Activated naive CD8-positive, alpha-beta T cell treated with anti-CD3 and anti-CD28 coated beads for 36 hours (primary cell): ENCODE data around the gene SYCP3. TPM values are rescaled to one million over a fixed set of nuclear protein-coding genes. Genes with fewer than 3 reads are reported as not detected.
"Not testable (repeated sequence)": the region's sequence is repeated elsewhere in the genome, so short reads cannot be mapped to it uniquely, and the experiment has no call there.

Experiments used
- DNase-seq: peaks from one replicate; pipeline ENCODE4 v3.0.0; 2021
- H3K27ac Mint-ChIP-seq: one replicate; pipeline ENCODE4 v1.8.0; 2022; ENCODE audit warnings: mild to moderate bottlenecking, moderate library complexity, mixed read lengths
- H3K27me3 Mint-ChIP-seq: one replicate; pipeline ENCODE4 v1.8.0; 2022; ENCODE audit warnings: mild to moderate bottlenecking, mixed read lengths
- H3K36me3 Mint-ChIP-seq: one replicate; pipeline ENCODE4 v1.8.0; 2021; ENCODE audit warnings: mild to moderate bottlenecking, mixed read lengths
- H3K4me1 Mint-ChIP-seq: one replicate; pipeline ENCODE4 v1.8.0; 2021; ENCODE audit warnings: mixed read lengths
- H3K4me3 Mint-ChIP-seq: one replicate; pipeline ENCODE4 v1.8.0; 2022; ENCODE audit warnings: mild to moderate bottlenecking, moderate library complexity, mixed read lengths
- H3K9me3 Mint-ChIP-seq: one replicate; pipeline ENCODE4 v1.8.0; 2022; ENCODE audit warnings: mixed read lengths
- total RNA-seq, 2 experiments: library from RNA; stranded (reverse); gene quantifications; one replicate each; pipeline ENCODE4 v1.2.3, GENCODE V29; 2021

Gene SYCP3
- total RNA-seq, 2 experiments from 2014 or later, result 0.21 to 0.22 TPM

DNA sequence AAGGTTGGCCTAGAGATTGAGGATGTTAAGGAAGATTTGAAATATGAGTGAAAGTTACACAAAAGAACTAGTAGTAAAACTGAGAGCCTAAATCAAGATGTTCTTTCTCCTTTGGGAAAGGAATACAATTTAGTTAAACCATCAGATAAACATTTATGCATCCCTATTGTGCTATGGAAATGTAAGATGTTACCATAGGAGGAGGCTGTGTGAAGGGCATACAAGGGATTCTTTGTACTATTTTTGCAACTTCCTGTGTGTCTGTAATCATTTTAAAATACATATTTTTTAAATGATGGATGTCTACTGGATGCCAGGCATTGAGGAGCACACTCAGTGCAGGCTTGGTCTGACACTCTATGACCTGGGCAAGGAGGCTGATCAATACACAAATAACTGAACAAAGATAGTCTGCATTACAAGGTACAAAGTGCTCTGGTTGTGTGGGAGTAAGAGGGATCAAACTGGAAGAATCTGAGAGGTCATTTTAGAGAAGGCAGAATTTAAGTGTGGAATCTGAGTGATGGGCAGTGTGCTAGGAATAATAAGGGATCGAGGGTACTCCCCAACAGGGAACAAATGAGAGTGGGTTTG lies 47.7 kb downstream of the SYCP3 start:
- DNase-seq, result no peak
- no peaks in the 10 kb centered on the region for H3K27me3 Mint-ChIP-seq
- H3K27ac Mint-ChIP-seq, result no peak overlapping the region
- H3K4me3 Mint-ChIP-seq, result no peak overlapping the region
- H3K9me3 Mint-ChIP-seq, result no peaks in the 10 kb centered on the region
- no peaks in the 10 kb centered on the region for H3K36me3 Mint-ChIP-seq
- H3K4me1 Mint-ChIP-seq, result peaks cover 9% of the 10 kb centered on the region

DNA sequence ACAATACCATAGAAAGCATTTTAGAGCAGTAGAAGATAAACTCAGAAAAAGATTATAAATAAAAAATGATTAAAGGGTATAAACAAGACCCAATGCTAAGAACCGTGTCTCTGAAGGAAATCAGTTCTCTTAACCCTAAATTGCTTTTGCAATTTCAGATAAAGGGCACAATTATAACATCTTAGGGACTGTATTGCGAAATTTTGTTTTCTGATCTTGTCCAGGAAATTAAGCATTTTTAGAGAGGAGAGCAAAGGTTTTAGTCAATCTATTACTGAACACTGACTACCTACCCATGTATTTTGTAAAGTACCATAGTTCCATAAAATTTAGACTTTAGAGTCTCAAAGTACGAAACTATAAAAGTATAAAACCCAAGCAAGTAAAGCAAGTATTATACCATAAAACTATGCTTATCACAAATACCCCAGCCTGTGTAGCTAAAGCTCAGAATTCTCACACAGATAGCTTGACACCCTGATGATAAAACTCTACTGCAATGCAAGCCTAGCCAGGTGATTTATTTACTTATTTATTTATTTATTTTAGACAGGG lies 48.6 kb downstream of the SYCP3 start:
- Mint-ChIP-seq H3K27ac (no peak overlapping the region), H3K27me3 (no peaks in the 10 kb centered on the region), H3K4me3 (no peak overlapping the region), H3K36me3 (no peaks in the 10 kb centered on the region), H3K9me3 (no peaks in the 10 kb centered on the region), H3K4me1 (no peaks in the 10 kb centered on the region)
- no peak for DNase-seq

DNA sequence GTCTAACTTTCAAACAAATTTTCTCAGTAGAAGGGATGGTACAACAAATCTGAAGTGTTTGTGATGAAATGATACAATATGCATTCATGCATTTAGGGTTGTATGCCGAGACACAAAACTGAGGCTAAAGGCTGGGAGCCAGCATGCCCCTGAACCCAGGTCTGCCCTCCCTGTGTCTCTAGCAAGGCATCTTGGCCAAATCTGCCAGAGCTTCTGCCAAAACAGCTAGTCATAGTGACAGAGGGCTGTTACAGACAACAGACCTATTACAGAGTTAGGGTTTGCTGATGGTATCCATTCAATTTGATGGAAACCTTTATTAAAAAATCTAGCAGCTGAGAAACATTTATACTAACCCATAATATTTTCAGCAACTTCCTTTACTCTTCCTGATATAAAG lies 53.1 kb downstream of the SYCP3 start:
- Mint-ChIP-seq H3K27ac (no peak overlapping the region), H3K4me3 (no peak overlapping the region), H3K4me1 (no peaks in the 10 kb centered on the region), H3K36me3 (no peaks in the 10 kb centered on the region), H3K27me3 (no peaks in the 10 kb centered on the region), H3K9me3 (no peaks in the 10 kb centered on the region)
- no peak for DNase-seq

DNA sequence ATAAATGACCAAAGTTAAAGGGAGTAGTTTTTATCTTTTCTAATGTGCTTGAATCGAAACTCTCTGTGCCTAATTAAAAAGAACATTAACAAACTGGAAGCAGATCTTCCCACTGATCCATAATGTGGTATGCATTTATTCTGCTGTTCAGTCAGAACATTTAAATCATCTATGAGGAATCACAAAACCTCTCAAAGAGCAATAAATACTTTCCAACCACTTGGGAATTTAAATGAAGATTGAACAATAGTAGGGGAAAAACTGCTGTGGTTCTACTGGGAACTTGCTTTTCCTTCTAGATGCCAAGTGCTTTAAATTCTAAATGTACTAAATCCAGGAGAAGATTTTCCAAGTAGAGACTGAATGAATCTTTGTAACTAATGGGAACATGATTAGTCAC lies 54.2 kb downstream of the SYCP3 start:
- Mint-ChIP-seq H3K9me3 (no peaks in the 10 kb centered on the region), H3K4me3 (no peak overlapping the region), H3K27me3 (no peaks in the 10 kb centered on the region), H3K4me1 (no peaks in the 10 kb centered on the region), H3K36me3 (no peaks in the 10 kb centered on the region), H3K27ac (no peak overlapping the region)
- no peak for DNase-seq

DNA sequence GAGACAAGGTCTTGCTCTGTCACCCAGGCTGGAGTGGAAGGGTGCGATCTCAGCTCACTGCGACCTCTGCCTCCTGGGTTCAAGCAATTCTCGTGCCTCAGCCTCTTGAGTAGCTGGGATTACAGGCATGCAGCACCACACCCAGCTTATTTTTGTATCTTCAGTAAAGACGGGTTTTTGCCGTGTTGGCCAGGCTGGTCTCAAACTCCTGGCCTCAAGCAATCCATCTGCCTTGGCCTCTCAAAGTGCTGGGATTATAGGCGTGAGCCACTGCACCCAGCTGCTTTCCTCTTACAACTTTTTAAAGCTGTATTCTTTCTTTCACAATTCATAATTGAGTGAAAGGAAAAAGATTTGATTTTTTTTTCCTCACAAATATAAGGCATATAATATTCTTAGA lies 57.6 kb downstream of the SYCP3 start:
- H3K9me3 Mint-ChIP-seq, H3K27me3 Mint-ChIP-seq, H3K27ac Mint-ChIP-seq, H3K4me3 Mint-ChIP-seq, H3K36me3 Mint-ChIP-seq, H3K4me1 Mint-ChIP-seq, DNase-seq: not testable (repeated sequence)

DNA sequence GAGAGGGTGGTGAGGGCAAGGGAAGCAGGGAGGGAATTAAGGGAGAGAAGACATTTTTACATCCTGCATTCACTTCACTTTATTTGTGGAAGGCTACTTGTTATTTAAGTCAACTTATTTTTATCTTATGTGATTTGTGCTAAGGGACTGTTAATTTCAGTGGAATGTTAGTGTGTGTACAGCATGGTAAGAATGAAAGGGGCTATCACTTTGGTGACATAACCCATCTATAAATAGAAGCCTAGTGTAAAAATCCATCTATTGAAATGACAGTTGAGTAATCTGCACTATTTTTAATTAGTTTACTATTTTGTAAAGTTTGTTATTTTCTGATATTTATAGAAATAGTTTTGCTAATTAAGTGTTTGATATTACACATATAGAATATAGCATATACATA lies 58.6 kb downstream of the SYCP3 start:
- DNase-seq, result no peak
- Mint-ChIP-seq H3K9me3 (no peaks in the 10 kb centered on the region), H3K36me3 (no peaks in the 10 kb centered on the region), H3K4me3 (no peak overlapping the region), H3K27ac (no peak overlapping the region), H3K27me3 (no peaks in the 10 kb centered on the region), H3K4me1 (no peaks in the 10 kb centered on the region)

DNA sequence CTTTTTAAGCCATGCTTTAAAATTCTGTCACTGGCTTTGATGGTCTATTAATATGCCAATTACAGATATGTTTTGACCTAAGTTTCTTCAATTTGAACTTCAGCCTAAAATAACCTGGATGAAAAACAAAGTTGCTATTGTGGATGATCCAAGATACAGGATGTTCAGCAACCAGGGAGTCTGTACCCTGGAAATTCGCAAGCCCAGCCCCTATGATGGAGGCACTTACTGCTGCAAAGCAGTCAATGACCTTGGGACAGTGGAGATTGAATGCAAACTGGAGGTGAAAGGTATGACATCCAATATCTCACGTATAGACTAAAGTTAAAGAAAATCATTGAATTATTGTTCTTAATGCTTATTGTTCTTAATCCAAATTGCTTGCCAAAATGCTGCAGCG lies 59.0 kb downstream of the SYCP3 start:
- Mint-ChIP-seq H3K4me3 (no peak overlapping the region), H3K27me3 (no peaks in the 10 kb centered on the region), H3K9me3 (no peaks in the 10 kb centered on the region), H3K4me1 (no peaks in the 10 kb centered on the region), H3K36me3 (no peaks in the 10 kb centered on the region), H3K27ac (no peak overlapping the region)
- DNase-seq, result no peak

Other genes starting within 250 kb of the SYCP3 start
- gene MYBPC1, start 144.5 kb downstream of the SYCP3 start, total RNA-seq, result not detected
- gene CHPT1, start 41.8 kb downstream of the SYCP3 start, total RNA-seq, result 10 to 100 TPM; 21.5 to 22.8 TPM
- gene GNPTAB, start 91.5 kb upstream of the SYCP3 start, total RNA-seq, result 10 to 100 TPM; 44.9 to 47.4 TPM
- gene DRAM1, start 138.1 kb upstream of the SYCP3 start, total RNA-seq, result 1 to 10 TPM; 5.2 to 6.7 TPM